ENCODE results near the gene POLR2L.

POLR2L gene

GRCh38 chr11:838441-839279, 3.7 kb downstream of the POLR2L start:
- DNase-seq (ENCODE audit: low read depth) = no peak

GRCh38 chr11:837990-838307, 4.4 kb downstream of the POLR2L start:
- no peak for DNase-seq (ENCODE audit: low read depth)

GRCh38 chr11:837189-837989, 4.9 kb downstream of the POLR2L start:
- no peak for DNase-seq (ENCODE audit: low read depth)

GRCh38 chr11:836700-837099, 5.6 kb downstream of the POLR2L start:
- DNase-seq (ENCODE audit: low read depth) = no peak

GRCh38 chr11:836274-836673, 6.1 kb downstream of the POLR2L start:
- DNase-seq (ENCODE audit: low read depth) = no peak

- peak; percentile 67 for DNase-seq (ENCODE audit: low read depth)
Observed at GRCh38 chr11:834371-835316, 7.7 kb downstream of the POLR2L start.

GRCh38 chr11:833849-834311, 8.4 kb downstream of the POLR2L start:
- no peak for DNase-seq (ENCODE audit: low read depth)

- DNase-seq (ENCODE audit: low read depth) = no peak
Observed at GRCh38 chr11:833114-833791, 9.1 kb downstream of the POLR2L start.

GRCh38 chr11:832529-833113, 9.7 kb downstream of the POLR2L start, which contains the start of gene CD151:
Gene CD151, plus strand, starts transcription at chr11:832952. Its CDS starts 3,118 bp downstream, at chr11:836070.
- DNase-seq (ENCODE audit: low read depth) = peak; percentile 57

DNA sequence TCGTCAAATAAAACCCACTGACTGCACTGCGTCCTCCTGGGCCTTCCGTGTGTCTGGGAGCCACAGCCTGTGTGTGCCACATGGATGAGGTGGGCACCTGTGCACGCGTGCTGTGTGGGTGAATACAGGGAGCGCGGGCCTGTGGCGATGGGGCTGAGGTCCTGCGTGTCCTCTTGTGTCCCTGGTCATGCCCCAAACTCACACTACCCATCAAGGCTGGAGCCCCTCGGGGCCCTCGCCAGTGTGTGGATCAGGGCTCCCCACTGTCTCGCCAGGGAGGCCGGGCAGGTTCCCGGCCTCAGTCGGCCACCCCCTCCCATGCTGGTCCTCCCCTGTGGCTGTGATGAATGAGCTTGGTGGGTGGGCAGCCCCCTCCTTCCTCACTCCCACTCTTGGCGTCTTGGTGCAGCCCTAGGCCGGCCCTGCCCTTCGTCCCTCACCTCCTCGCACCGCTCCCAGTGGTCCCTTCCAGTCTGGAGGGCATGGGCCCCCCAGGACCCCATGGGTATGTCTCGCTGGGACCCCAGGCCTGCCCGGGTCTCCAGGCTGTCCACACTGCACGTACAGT, 10.3 kb downstream of the POLR2L start:
- no peak for DNase-seq (ENCODE audit: low read depth)

GRCh38 chr11:831118-831864, 11.0 kb downstream of the POLR2L start:
- no peak for DNase-seq (ENCODE audit: low read depth)

DNA sequence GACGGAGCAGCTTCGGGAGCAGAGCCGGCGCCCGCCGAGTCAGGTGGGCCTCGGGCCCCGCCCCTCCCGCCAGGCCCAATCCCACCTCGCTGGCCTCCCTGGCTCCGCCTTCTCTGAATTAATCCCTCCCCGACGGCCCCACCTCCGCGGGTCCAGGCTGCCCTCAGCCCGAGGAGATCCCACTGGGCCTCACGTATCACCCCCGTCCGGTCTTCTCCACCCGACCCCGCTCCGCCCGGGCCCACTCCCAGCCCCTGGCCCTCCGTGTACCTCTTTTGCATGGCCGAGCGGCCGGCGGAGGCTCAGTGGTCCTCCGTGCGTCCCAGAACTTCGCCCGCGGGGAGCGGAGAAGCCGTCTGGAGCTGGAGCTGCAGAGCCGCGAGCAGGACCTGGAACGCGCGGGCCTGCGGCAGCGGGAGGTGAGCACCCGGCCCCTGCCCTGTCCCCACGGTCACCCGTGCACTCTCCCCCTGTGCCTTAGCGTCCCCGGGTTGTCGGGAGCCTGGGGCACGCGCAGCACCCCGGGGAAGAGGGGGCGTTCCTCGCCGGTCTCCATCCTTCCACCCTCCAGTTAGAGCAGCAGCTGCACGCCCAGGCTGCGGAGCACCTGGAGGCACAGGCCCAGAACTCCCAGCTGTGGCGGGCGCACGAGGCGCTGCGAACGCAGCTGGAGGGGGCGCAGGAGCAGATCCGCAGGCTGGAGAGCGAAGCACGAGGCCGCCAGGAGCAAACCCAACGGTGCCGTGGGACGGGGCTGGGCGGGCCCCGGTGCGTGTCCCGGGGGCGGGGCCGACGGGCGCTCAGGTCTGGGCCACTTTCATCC, 11.8 kb downstream of the POLR2L start:
- DNase-seq (ENCODE audit: low read depth) = peak; percentile 70

DNA sequence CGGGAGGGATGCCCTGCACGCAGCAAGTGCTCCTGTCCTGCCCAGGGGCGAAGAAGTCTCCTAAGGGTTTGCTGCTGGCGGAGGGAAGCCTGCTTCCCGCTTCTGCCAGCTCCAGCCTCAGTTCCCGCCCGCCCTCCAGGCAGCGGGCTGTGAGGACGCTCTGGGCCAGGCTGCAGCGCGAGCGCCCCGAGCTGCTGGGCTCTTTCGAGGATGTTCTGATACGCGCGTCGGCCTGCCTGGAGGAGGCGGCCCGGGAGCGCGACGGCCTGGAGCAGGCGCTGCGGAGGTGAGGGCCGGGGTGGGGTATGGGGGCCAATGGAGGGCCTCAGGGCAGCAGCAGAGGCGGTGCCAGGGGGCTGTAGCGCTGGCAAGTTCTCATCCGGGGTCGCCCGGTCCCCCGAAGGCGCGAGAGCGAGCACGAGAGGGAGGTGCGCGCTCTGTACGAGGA, 12.5 kb downstream of the POLR2L start:
- no peak for DNase-seq (ENCODE audit: low read depth)

DNA sequence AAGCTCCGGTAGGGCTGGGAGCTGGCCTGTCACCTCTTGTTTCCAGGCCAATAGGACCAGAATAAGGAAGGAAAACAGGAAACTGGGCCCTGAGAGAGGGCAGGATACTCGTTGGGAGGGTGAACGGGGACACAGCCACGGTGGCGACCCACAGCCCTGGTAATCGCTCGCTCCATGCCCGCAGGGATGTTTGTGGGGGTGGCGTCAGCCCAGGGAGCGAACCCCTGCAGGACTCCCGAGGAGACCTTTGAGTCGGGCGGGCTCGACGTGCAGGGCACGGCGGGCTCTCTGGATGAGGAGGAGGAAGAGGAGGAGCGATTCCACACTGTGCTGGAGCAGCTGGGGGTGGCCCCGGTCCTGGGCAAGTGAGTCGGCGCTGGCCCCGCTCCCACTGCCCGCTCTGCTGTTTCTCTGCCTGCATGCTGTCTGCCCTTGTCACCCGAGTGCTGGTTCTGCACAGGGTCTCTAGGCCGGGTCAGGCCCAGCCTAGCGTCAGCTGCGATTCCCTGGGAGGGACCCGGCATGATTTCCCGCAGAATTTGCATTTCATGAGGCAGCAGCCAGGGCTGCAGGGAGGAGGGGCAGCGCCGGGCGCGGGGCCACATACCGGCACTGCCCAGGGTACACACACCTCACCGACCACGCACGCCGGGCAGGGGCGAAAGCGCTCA, 13.0 kb downstream of the POLR2L start:
- no peak for DNase-seq (ENCODE audit: low read depth)

GRCh38 chr11:828506-829175, 13.7 kb downstream of the POLR2L start:
- DNase-seq (ENCODE audit: low read depth) = no peak

DNA sequence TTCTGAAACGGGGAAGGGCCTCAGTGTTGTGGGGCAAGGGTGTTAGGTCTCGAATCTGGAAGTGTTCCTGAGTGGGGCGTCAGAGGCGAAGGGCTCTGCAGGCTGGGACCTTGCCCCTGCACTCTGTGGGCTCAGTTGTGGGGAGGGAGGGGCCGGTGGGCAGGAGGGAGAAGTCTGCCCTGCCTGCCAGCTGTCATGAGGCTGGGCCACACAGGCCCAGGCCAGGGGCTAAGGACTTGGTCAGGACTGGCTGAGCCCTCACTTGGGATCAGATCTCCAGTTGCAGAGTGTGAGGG, 14.5 kb downstream of the POLR2L start, which contains the start of gene CRACR2B:
CRACR2B (plus strand) TSS at position 23 of the 296 bp plus-strand sequence. CDS start 689 bp downstream, outside the sequence.
- DNase-seq (ENCODE audit: low read depth) = no peak

DNA sequence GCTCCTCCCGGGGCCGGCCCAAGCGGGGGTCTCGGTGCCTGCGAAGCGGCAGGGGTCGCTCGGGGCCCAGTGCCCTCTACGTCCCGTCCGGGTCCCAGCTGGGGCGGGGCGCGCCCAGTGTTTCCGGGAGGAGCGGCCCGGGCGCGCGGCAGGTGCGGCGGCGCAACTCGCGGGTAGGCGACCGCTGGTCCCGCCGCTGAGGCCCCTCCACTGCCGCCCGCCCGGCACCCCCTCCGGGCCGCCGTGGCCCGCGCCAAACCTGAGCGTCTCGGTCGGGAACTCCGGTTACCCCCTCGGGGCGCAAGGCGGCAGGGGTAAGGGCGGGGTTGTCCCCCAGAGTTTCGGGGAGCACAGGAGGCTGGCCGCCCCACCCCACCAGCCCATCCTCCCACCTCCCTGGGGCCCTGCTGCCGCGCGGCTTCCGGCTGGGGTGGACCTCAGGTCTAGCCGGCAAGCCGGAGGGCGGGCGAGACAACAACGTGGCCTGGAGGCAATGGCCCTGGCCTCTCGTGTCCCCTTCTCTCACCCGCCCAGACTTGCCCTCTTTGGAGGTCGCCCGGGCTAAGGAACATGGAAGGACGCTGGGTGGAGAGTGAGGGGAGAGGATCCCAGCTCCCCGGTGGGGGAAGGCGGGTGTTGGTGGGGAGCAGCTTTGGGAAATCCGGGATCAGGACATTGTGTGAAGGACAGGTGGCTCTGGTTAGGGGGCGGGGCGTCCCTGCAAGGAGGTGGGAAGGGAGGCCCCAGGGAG, 15.0 kb downstream of the POLR2L start:
- no peak for DNase-seq (ENCODE audit: low read depth)

All from iris pigment epithelial cell (primary cell).